HEK293 (cell line): ENCODE measurements around the gene CWC25.

Experiments used
- CTCF ChIP-seq: fragments of 450-650 bp; formaldehyde crosslinking; IDR thresholded peaks from 2 replicates; pipeline ENCODE4 v1.5.1; 2016; ENCODE audit warnings: missing biosample characterization, missing genetic modification characterization
- FEZF1 ChIP-seq: fragments of 450-650 bp; formaldehyde crosslinking; IDR thresholded peaks from 2 replicates; pipeline ENCODE4 v1.5.1; 2016; ENCODE audit warnings: missing biosample characterization, missing genetic modification characterization
- GLI4 ChIP-seq: fragments of 450-650 bp; formaldehyde crosslinking; IDR thresholded peaks from 2 replicates; pipeline ENCODE4 v1.5.1; 2016; ENCODE audit warnings: missing biosample characterization, missing genetic modification characterization
- GLIS1 ChIP-seq: fragments of 450-650 bp; formaldehyde crosslinking; IDR thresholded peaks from 2 replicates; pipeline ENCODE4 v1.5.1; 2016; ENCODE audit warnings: missing biosample characterization, missing genetic modification characterization
- KLF1 ChIP-seq: fragments of 450-650 bp; formaldehyde crosslinking; IDR thresholded peaks from 2 replicates; pipeline ENCODE4 v1.5.1; 2016; ENCODE audit warnings: missing biosample characterization, missing genetic modification characterization
- OSR2 ChIP-seq: fragments of 450-650 bp; formaldehyde crosslinking; IDR thresholded peaks from 2 replicates; pipeline ENCODE4 v1.5.1; 2016; ENCODE audit warnings: missing biosample characterization, missing genetic modification characterization
- PBX3 ChIP-seq: sonication (generic); formaldehyde crosslinking; IDR thresholded peaks from 2 replicates; pipeline ENCODE4 v1.8.1; 2022; ENCODE audit warnings: mild to moderate bottlenecking, moderate library complexity, missing genetic modification reagents
- PRDM2 ChIP-seq: fragments of 450-650 bp; formaldehyde crosslinking; IDR thresholded peaks from 2 replicates; pipeline ENCODE4 v1.5.1; 2016; ENCODE audit warnings: missing biosample characterization, missing genetic modification characterization, borderline replicate concordance
- REST ChIP-seq: fragments of 450-650 bp; formaldehyde crosslinking; IDR thresholded peaks from 2 replicates; pipeline ENCODE4 v1.5.1; 2016; ENCODE audit warnings: missing biosample characterization, missing genetic modification characterization
- ZBTB6 ChIP-seq: fragments of 450-650 bp; formaldehyde crosslinking; IDR thresholded peaks from 2 replicates; pipeline ENCODE4 v1.5.1; 2017; ENCODE audit warnings: missing biosample characterization, missing genetic modification characterization
- ZNF146 ChIP-seq: fragments of 450-650 bp; formaldehyde crosslinking; IDR thresholded peaks from 2 replicates; pipeline ENCODE4 v1.5.1; 2016; ENCODE audit warnings: missing biosample characterization, missing genetic modification characterization
- ZNF157 ChIP-seq: fragments of 450-650 bp; formaldehyde crosslinking; IDR thresholded peaks from 2 replicates; pipeline ENCODE4 v1.5.1; 2016; ENCODE audit warnings: missing biosample characterization, missing genetic modification characterization
- ZNF292 ChIP-seq: fragments of 450-650 bp; formaldehyde crosslinking; IDR thresholded peaks from 2 replicates; pipeline ENCODE4 v1.5.1; 2016; ENCODE audit warnings: low read depth, missing biosample characterization, missing genetic modification characterization, borderline replicate concordance
- ZNF302 ChIP-seq: fragments of 450-650 bp; formaldehyde crosslinking; IDR thresholded peaks from 2 replicates; pipeline ENCODE4 v1.5.1; 2016; ENCODE audit warnings: missing biosample characterization, missing genetic modification characterization, low read depth
- ZNF366 ChIP-seq: fragments of 450-650 bp; formaldehyde crosslinking; conservative IDR thresholded peaks from 2 replicates; pipeline ENCODE4 v1.5.1; 2016; ENCODE audit warnings: missing biosample characterization, missing genetic modification characterization
- ZNF426 ChIP-seq: fragments of 450-650 bp; formaldehyde crosslinking; IDR thresholded peaks from 2 replicates; pipeline ENCODE4 v1.5.1; 2017; ENCODE audit warnings: missing biosample characterization, missing genetic modification characterization, mild to moderate bottlenecking, inconsistent platforms, moderate library complexity
- ZNF433 ChIP-seq: fragments of 450-650 bp; formaldehyde crosslinking; IDR thresholded peaks from 2 replicates; pipeline ENCODE4 v1.5.1; 2016; ENCODE audit warnings: missing biosample characterization, missing genetic modification characterization, low read depth
- ZNF501 ChIP-seq: fragments of 450-650 bp; formaldehyde crosslinking; IDR thresholded peaks from 2 replicates; pipeline ENCODE4 v1.5.1; 2016; ENCODE audit warnings: missing biosample characterization, missing genetic modification characterization
- ZNF529 ChIP-seq: fragments of 450-650 bp; formaldehyde crosslinking; IDR thresholded peaks from 2 replicates; pipeline ENCODE4 v1.5.1; 2017; ENCODE audit warnings: missing genetic modification characterization, missing biosample characterization; ENCODE audit not compliant: insufficient replicate concordance
- ZNF560 ChIP-seq: fragments of 450-650 bp; formaldehyde crosslinking; IDR thresholded peaks from 2 replicates; pipeline ENCODE4 v1.5.1; 2017; ENCODE audit warnings: missing biosample characterization, missing genetic modification characterization, borderline replicate concordance
- ZNF645 ChIP-seq: fragments of 450-650 bp; formaldehyde crosslinking; IDR thresholded peaks from 2 replicates; pipeline ENCODE4; 2016; ENCODE audit warnings: missing biosample characterization, missing genetic modification characterization
- ZNF704 ChIP-seq: fragments of 450-650 bp; formaldehyde crosslinking; IDR thresholded peaks from 2 replicates; pipeline ENCODE4 v1.5.1; 2016; ENCODE audit warnings: missing biosample characterization, missing genetic modification characterization
- ZNF747 ChIP-seq: fragments of 450-650 bp; formaldehyde crosslinking; IDR thresholded peaks from 2 replicates; pipeline ENCODE4 v1.5.1; 2016; ENCODE audit warnings: missing biosample characterization, missing genetic modification characterization
- ZNF76 ChIP-seq: fragments of 450-650 bp; formaldehyde crosslinking; IDR thresholded peaks from 2 replicates; pipeline ENCODE4; 2016; ENCODE audit warnings: low read depth, missing biosample characterization, missing genetic modification characterization, borderline replicate concordance

Gene CWC25

GRCh38 chr17:38861399-38861843 lies 36.3 kb upstream of the CWC25 start (continued):
- TF ChIP-seq ZNF529 (tag by site-specific recombination) (no peak), ZBTB6 (peak; percentile 22; the same call in 1 of the 2 replicates), OSR2 (tag by site-specific recombination) (no peak), ZNF704 (tag by site-specific recombination) (no peak), ZNF433 (no peak), GLIS1 (tag by site-specific recombination) (peak; percentile 8; the same call in 1 of the 2 replicates), GLI4 (tag by site-specific recombination) (no peak), ZNF146 (tag by site-specific recombination) (no peak), FEZF1 (tag by site-specific recombination) (no peak), ZNF302 (tag by site-specific recombination) (no peak), ZNF501 (peak; percentile 34; the same call in 1 of the 2 replicates), KLF1 (tag by site-specific recombination) (no peak; the same call in none of the 2 replicates), ZNF560 (tag by site-specific recombination) (no peak), ZNF157 (tag by site-specific recombination) (no peak), ZNF366 (tag by site-specific recombination) (peak; percentile 54), PRDM2 (no peak), PBX3 (CRISPR knock-in tag) (no peak), ZNF76 (tag by site-specific recombination) (peak; percentile 62; the same call in 1 of the 2 replicates), REST (tag by site-specific recombination) (no peak), ZNF645 (no peak), ZNF292 (tag by site-specific recombination) (no peak), ZNF747 (tag by site-specific recombination) (no peak), ZNF426 (tag by site-specific recombination) (no peak), CTCF (tag by site-specific recombination) (no peak)
